AG04450 (cell line): ENCODE results near the gene HACD2. TPM values are rescaled to one million over a fixed set of nuclear protein-coding genes. Genes with fewer than 3 reads are reported as not detected.

ENCODE experiments used
- CTCF ChIA-PET: fragments of 300-600, 350-600 bp; formaldehyde crosslinking; extraction: SDS; loops from one replicate; lab custom pipeline; 2022; ENCODE audit warnings: antibody characterized with exemption, inconsistent platforms; lab: Charles Lee
- POLR2A ChIA-PET: fragments of 350-600 bp; formaldehyde crosslinking; extraction: SDS; loops from one replicate; lab custom pipeline; 2021; ENCODE audit warnings: antibody characterized with exemption, inconsistent platforms; lab: Yijun Ruan, JAX
- DNase-seq: peaks from one replicate; pipeline ENCODE4 v3.0.0-alpha.2; 2011; ENCODE audit warnings: low read depth, low spot score
- H3K27ac ChIP-seq: one replicate; pipeline ENCODE4 v1.5.1; 2012; ENCODE audit warnings: low read depth, low read length, control low read depth
- H3K27me3 ChIP-seq: one replicate; pipeline ENCODE4 v1.6.0; 2012; ENCODE audit warnings: low read length; ENCODE audit not compliant: control insufficient read depth, insufficient read depth
- H3K4me3 ChIP-seq: 2 replicates; pipeline ENCODE4 v1.5.1; 2011; ENCODE audit warnings: mild to moderate bottlenecking, low read depth, low read length, control low read depth
- H3K9me3 ChIP-seq: 2 replicates; pipeline ENCODE4 v1.5.1; 2012; ENCODE audit warnings: low read length; ENCODE audit not compliant: control insufficient read depth, insufficient read depth
- polyA plus RNA-seq: library from polyadenylated mRNA; depleted of rRNA; stranded (reverse); fragments of >200 nt; gene quantifications from 2 replicates; pipeline ENCODE4 v1.2.3, GENCODE V29; 2011
- TF ChIP-seq, protein P1 (sequence below): IDR thresholded peaks from 2 replicates; pipeline ENCODE4 v1.5.1; 2011; ENCODE audit warnings: low read depth, low read length, control low read depth, inconsistent platforms

The HACD2 gene
- polyA plus RNA-seq, 1 experiment, result 43.5 TPM

DNA sequence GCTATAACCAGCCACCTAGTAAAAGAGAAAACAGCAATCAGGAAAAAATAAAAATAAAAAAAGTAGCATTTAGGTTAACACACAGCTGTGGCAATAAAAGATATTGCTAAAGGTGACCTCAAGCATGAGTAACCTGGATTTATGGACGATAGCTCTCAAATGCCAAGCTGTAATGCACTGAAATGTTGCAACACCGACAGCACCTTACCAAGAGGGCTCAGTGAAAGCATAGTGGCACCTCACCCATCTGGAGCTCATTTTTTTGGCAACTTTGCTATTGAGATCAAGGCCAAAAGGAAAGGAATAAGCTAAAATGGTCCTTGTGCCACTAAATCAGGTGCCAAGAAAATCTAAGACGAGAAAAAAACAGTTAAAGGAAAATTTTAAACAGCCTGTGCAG lies 2.5 kb downstream of the HACD2 start:
- ChIA-PET POLR2A (no interaction called here), CTCF (interaction anchor here (1.0 to 1.8 kb wide), 3 partner anchors 60 to 141 kb away, joined by 3 to 4 read pairs (median 3); no protein-coding TSS in a partner anchor)
- no peak for DNase-seq
- TF ChIP-seq, protein P1, sequence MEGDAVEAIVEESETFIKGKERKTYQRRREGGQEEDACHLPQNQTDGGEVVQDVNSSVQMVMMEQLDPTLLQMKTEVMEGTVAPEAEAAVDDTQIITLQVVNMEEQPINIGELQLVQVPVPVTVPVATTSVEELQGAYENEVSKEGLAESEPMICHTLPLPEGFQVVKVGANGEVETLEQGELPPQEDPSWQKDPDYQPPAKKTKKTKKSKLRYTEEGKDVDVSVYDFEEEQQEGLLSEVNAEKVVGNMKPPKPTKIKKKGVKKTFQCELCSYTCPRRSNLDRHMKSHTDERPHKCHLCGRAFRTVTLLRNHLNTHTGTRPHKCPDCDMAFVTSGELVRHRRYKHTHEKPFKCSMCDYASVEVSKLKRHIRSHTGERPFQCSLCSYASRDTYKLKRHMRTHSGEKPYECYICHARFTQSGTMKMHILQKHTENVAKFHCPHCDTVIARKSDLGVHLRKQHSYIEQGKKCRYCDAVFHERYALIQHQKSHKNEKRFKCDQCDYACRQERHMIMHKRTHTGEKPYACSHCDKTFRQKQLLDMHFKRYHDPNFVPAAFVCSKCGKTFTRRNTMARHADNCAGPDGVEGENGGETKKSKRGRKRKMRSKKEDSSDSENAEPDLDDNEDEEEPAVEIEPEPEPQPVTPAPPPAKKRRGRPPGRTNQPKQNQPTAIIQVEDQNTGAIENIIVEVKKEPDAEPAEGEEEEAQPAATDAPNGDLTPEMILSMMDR, result no peak
- no peak overlapping the region for H3K27ac ChIP-seq
- H3K9me3 ChIP-seq, result no peaks in the 10 kb centered on the region
- H3K27me3 ChIP-seq, result no peaks in the 10 kb centered on the region
- H3K4me3 ChIP-seq, result no peak overlapping the region

DNA sequence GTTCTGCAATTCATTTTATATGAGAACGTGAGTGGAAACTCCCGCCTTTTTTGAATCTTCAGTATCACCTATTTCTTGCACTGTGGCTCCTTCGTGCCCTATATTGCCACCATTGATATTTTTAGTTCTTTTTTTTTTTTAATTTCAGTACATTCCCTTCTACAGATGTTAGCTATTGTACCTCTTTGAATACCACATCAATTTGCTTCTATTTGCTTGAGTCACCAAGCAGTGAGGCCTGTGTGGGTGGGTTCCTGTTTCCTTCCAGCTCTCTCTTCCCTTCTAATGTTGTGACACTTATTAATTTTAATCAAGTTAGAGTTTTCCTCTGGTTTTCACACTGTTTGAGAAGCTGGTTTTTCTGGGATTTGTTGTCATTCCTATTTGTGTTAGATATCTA lies 8.7 kb downstream of the HACD2 start:
- no peaks in the 10 kb centered on the region for H3K27me3 ChIP-seq
- TF ChIP-seq, protein P1, result no peak
- ChIA-PET CTCF (interaction anchor here (4.9 kb wide), 1 partner anchor 16 kb away, joined by 32 read pairs; no protein-coding TSS in a partner anchor), POLR2A (interaction anchor here (0.7 kb wide), 1 partner anchor 294 kb away, joined by 3 read pairs; no protein-coding TSS in a partner anchor)
- DNase-seq, result no peak
- no peaks in the 10 kb centered on the region for H3K9me3 ChIP-seq
- H3K4me3 ChIP-seq, result no peak overlapping the region
- H3K27ac ChIP-seq, result no peak overlapping the region

DNA sequence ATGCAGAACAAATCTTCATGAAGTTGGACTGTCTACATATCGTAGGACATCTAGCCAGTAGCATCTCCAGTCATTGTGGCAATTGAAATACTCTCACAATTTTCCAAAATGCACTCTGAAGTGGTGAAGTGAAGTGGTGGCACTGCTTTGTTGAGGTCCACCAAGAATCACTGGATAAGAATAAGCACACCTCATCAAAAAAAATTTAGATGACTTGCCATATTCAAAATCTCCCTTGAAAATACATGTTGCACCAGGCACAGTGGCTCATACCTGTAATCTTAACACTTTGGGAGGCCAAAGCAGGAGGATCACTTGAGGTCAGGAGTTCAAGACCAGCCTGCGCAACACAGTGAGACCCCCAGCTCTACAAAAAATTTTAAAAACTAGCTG lies 12.9 kb downstream of the HACD2 start:
- H3K4me3 ChIP-seq, result no peak overlapping the region
- ChIA-PET POLR2A (no interaction called here), CTCF (interaction anchor here (0.7 to 4.9 kb wide), 3 partner anchors 12 to 243 kb away, joined by 3 to 32 read pairs (median 3); no protein-coding TSS in a partner anchor)
- no peak for DNase-seq
- H3K9me3 ChIP-seq, result no peaks in the 10 kb centered on the region
- TF ChIP-seq, protein P1, result no peak
- no peaks in the 10 kb centered on the region for H3K27me3 ChIP-seq
- H3K27ac ChIP-seq, result no peak overlapping the region

DNA sequence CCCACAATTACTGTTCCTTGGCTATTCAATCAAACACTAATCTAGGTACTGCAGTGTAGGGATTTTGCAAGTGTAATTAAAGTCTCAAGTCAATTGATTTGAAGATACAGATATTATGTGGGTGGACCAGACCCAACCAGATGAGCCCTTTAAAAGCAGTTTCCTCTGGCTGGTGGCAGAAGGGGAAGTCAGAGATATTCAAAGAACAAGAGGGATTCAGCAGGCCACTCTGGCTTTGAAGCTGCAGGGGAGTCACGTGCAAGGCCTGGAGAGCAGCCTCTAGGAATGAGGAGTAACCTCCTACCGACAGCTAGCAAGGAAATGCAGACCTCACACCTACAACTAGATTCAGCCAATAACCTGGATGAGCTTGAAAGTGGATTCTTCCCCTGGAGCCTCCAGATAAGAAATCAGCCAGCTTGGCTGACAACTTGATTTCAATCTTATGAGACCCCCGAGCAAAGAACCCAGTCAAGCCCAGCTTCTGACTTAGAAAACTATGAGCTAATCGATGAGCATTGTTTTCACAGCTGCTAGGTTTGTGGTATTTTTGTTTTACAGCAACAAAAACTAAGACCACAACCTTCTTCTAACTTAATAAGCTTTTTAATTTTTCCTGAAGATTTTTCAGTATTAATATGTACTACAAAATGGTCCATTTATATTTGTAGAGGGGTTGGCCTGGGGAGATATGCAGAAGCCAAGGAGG lies 13.4 kb downstream of the HACD2 start:
- DNase-seq, result no peak
- no peaks in the 10 kb centered on the region for H3K9me3 ChIP-seq
- ChIA-PET POLR2A (no interaction called here), CTCF (interaction anchor here (0.7 to 1.0 kb wide), 3 partner anchors 13 to 242 kb away, joined by 3 to 5 read pairs (median 3); no protein-coding TSS in a partner anchor)
- no peak overlapping the region for H3K27ac ChIP-seq
- no peaks in the 10 kb centered on the region for H3K27me3 ChIP-seq
- TF ChIP-seq, protein P1, result no peak
- H3K4me3 ChIP-seq, result no peak overlapping the region

DNA sequence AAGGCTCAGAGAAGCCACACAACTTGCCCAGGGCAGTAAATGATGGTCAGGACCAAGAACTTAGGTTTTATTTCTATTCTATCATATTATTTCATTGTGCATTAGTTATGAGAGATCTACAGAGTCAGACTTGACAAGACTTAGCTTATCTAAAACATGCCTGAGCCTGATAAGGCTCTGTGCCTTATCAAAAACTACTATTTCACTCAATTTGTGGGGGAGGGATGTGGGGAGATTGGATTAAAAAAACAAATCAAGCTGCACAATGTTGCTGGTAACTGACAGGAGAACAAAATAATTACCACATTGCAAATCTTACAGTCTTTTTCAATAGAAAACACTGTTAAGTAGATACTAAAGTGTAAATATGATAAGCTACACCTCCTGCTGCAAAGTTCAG lies 16.0 kb downstream of the HACD2 start:
- ChIA-PET CTCF (interaction anchor here (0.6 to 1.4 kb wide), 2 partner anchors 10 to 464 kb away, joined by 5 to 8 read pairs; no protein-coding TSS in a partner anchor), POLR2A (no interaction called here)
- TF ChIP-seq, protein P1, result no peak
- no peak for DNase-seq
- no peak overlapping the region for H3K4me3 ChIP-seq
- H3K27ac ChIP-seq, result no peak overlapping the region
- H3K27me3 ChIP-seq, result no peaks in the 10 kb centered on the region
- no peaks in the 10 kb centered on the region for H3K9me3 ChIP-seq
